Vagina (tissue), 2 donors: ENCODE data around the gene INO80D.
"Not testable (repeated sequence)": the region's sequence is repeated elsewhere in the genome, so short reads cannot be mapped to it uniquely, and the experiment has no call there.

Experiments used
- CTCF ChIP-seq, 3 experiments: fragments of 450-650 bp in 2 of 3; fragments of 200-600 bp in 1 of 3; sonication (generic) in 1 of 3; IDR thresholded peaks; one replicate each; pipeline ENCODE4 v1.5.1; 2017 to 2019; ENCODE audit warnings: antibody characterized with exemption in 3 of 3, mild to moderate bottlenecking in 2 of 3, moderate library complexity in 2 of 3
- POLR2A ChIP-seq, 2 donors: fragments of 450-650 bp; IDR thresholded peaks; one replicate each; pipeline ENCODE4 v1.6.1; 2017; ENCODE audit warnings: antibody characterized with exemption in 2 of 2, mild to moderate bottlenecking in 2 of 2, moderate library complexity in 2 of 2

- not testable (repeated sequence) for TF ChIP-seq CTCF, POLR2A (IDR thresholded peaks at IDR 0.05)
Measured at GRCh38 chr2:205978728-205979127, 107.2 kb downstream of the INO80D start.
